Fibroblast of lung (primary cell): ENCODE data around the gene LRP1-AS. TPM values are rescaled to one million over a fixed set of nuclear protein-coding genes. Genes with fewer than 3 reads are reported as not detected.

Source experiments
- DNase-seq, 2 donors: peaks; one replicate each; pipeline versions ENCODE4 v3.0.0 to v3.0.0-alpha.2; 2010; ENCODE audit warnings: low read depth in 2 of 2
- H2AFZ ChIP-seq: 2 replicates; pipeline ENCODE4 v1.5.1; 2012; ENCODE audit warnings: low read length, control low read depth, inconsistent platforms
- H3K27ac ChIP-seq: 2 replicates; pipeline ENCODE4 v1.5.1; 2011; ENCODE audit warnings: low read length, control low read depth; ENCODE audit not compliant: insufficient read depth
- H3K27me3 ChIP-seq: 2 replicates; pipeline ENCODE4 v1.5.1; 2011; ENCODE audit warnings: mild to moderate bottlenecking, low read length; ENCODE audit not compliant: control insufficient read depth, insufficient read depth
- H3K36me3 ChIP-seq: 2 replicates; pipeline ENCODE4 v1.5.1; 2011; ENCODE audit warnings: low read length; ENCODE audit not compliant: control insufficient read depth, insufficient read depth
- H3K4me1 ChIP-seq: 2 replicates; pipeline ENCODE4 v1.5.1; 2011; ENCODE audit warnings: low read length; ENCODE audit not compliant: control insufficient read depth, insufficient read depth; ENCODE audit errors: extremely low read depth
- H3K4me2 ChIP-seq: 2 replicates; pipeline ENCODE4 v1.5.1; 2011; ENCODE audit warnings: low read length, control low read depth; ENCODE audit not compliant: insufficient read depth; ENCODE audit errors: extremely low read depth
- H3K4me3 ChIP-seq, 4 experiments: fragments of 200-600 bp in 1 of 4; sonication (generic) in 1 of 4; replicated peaks in 1 of 4; 2 replicates each; pipeline ENCODE4 v1.5.1; 2011 to 2016; ENCODE audit warnings: low read length in 4 of 4, low read depth in 3 of 4, mild to moderate bottlenecking in 3 of 4, control low read depth in 2 of 4, inconsistent platforms in 1 of 4, mixed read lengths in 1 of 4; ENCODE audit not compliant: insufficient read depth in 1 of 4; ENCODE audit errors: control extremely low read depth in 1 of 4
- H3K79me2 ChIP-seq: 2 replicates; pipeline ENCODE4 v1.5.1; 2012; ENCODE audit warnings: mild to moderate bottlenecking, low read length, inconsistent platforms; ENCODE audit not compliant: control insufficient read depth, insufficient read depth
- H3K9ac ChIP-seq: 2 replicates; pipeline ENCODE4 v1.5.1; 2011; ENCODE audit warnings: mild to moderate bottlenecking, low read length, control low read depth; ENCODE audit not compliant: insufficient read depth
- H3K9me3 ChIP-seq: 2 replicates; pipeline ENCODE4 v1.5.1; 2012; ENCODE audit warnings: low read depth, low read length; ENCODE audit not compliant: control insufficient read depth, insufficient read depth
- H4K20me1 ChIP-seq: 2 replicates; pipeline ENCODE4 v1.5.1; 2011; ENCODE audit warnings: low read length; ENCODE audit not compliant: control insufficient read depth, insufficient read depth; ENCODE audit errors: extremely low read depth
- EZH2 ChIP-seq: IDR thresholded peaks from 2 replicates; pipeline ENCODE4 v1.5.1; 2012; ENCODE audit warnings: low read length, control low read depth, mild to moderate bottlenecking; ENCODE audit errors: missing control alignments
- polyA plus RNA-seq, 2 donors: library from polyadenylated mRNA; depleted of rRNA in 1 of 2; stranded (reverse) in 1 of 2; unstranded in 1 of 2; fragments of >200 nt; gene quantifications; 2 replicates each; pipeline ENCODE4 v1.2.1, GENCODE V29; 2011 to 2012; ENCODE audit warnings: missing spikeins in 1 of 2
- total RNA-seq: library from RNA; depleted of rRNA; stranded (reverse); fragments of >200 nt; gene quantifications from 2 replicates; pipeline ENCODE4 v1.2.1, GENCODE V29; 2014
- TF ChIP-seq, protein P1 (sequence below), 2 donors: IDR thresholded peaks in 1 of 2; conservative IDR thresholded peaks in 1 of 2; 1 replicate in 1 of 2; 2 replicates in 1 of 2; pipeline ENCODE4 v1.5.1; 2011 to 2012; ENCODE audit warnings: low read length in 2 of 2, control low read depth in 1 of 2, inconsistent platforms in 1 of 2, low read depth in 1 of 2, mild to moderate bottlenecking in 1 of 2

LRP1-AS gene
- total and polyA plus RNA-seq, 2 donors (not counting 1 experiment from before 2014, with no cell fraction given) = not detected

DNA sequence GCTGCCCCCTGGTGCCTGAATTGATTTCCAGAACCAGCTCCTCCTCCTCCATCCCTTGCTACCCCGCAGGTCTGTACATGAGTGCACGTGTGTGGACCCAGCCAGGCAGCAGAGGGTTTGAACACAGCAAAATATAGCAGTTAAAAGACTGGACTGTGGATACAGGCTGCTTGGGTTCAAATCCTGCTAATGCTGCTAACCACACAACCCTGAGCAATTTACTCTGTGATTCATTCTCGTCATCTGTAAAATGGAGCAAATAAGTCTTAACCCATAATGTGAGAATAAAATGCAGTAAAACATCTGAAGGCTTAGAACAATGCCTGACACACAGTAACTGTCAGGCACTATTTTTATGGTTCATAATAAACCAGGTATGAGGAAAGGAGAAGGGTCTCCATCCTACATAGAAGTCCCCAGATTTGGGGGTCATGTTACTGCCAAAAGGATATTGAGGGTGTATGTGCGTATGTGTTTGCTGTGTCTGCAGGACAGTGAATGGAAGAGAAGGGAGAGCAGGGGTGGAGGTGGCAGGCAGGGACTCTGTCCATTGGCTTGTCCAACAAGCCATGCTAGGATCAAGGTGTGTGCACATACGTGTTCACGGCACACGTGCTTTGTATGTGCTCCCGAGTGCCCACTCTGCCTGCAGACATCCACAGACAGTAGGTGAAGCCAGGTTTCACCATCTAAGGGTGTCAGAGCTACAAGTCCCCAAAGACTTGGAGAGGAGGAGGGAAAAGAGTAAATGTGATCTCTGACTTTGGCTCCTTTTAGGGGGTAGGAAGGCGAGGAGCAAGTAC, 34.7 kb downstream of the LRP1-AS start:
- Histone ChIP-seq H2AFZ (no peak overlapping the region), H3K27ac (peak overlapping the region; percentile 98)

DNA sequence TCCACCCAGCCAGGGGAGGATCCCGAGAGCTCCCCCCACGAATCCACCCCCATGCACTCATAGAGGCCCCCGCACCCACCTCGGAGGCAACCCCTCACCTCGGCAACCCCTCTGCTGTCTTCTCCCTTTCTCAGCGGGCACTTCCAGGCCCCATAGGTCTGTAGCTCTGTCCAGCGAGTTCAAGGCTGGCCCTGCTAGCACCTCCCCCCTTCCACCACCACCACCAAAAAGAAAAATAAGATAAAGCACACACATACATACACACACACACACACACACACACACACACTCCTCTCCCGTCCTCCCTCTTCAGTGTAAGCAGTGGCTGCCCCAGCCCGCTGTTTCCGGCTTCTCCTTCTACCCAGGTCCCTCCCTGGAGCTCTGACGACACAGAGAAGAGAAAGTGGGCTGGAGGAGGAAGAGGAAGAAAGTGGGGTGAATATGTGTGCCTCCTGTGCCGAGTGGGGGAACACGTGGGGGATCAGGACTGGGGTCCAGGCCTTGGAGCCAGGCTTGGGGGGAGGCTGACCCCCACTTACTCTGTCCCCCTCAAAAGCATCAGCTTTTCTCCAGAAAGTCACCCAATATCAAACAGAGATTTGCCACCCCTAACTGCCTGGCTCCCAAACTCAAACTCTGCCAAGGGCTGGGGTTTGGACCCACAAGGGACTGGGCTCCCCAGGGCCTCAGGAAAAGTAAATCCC, 36.2 kb downstream of the LRP1-AS start, which contains the start of gene STAT6:
STAT6 (minus strand) TSS at position 332 of the 704 bp plus-strand sequence. CDS start 3,084 bp downstream, outside the sequence.
- peak within 1 kb of the TSS; percentile 99 for H3K4me2 ChIP-seq
- no peaks in the 10 kb centered on the region for H3K9me3 ChIP-seq
- DNase-seq = peak; percentile 76 to 90
- H3K27ac ChIP-seq = peak within 1 kb of the TSS; percentile 98
- no peak within 1 kb of the TSS for H2AFZ ChIP-seq
- H3K36me3 ChIP-seq = peaks cover 7% of the 10 kb centered on the region
- H3K79me2 ChIP-seq = peaks cover 21% of the 10 kb centered on the region
- H3K9ac ChIP-seq = peak within 1 kb of the TSS; percentile 79
- H3K4me1 ChIP-seq = peaks cover 6% of the 10 kb centered on the region
- H3K4me3 ChIP-seq = peak within 1 kb of the TSS; percentile 77 to 95 (median 86)
- no peak for TF ChIP-seq EZH2
- TF ChIP-seq, protein P1, sequence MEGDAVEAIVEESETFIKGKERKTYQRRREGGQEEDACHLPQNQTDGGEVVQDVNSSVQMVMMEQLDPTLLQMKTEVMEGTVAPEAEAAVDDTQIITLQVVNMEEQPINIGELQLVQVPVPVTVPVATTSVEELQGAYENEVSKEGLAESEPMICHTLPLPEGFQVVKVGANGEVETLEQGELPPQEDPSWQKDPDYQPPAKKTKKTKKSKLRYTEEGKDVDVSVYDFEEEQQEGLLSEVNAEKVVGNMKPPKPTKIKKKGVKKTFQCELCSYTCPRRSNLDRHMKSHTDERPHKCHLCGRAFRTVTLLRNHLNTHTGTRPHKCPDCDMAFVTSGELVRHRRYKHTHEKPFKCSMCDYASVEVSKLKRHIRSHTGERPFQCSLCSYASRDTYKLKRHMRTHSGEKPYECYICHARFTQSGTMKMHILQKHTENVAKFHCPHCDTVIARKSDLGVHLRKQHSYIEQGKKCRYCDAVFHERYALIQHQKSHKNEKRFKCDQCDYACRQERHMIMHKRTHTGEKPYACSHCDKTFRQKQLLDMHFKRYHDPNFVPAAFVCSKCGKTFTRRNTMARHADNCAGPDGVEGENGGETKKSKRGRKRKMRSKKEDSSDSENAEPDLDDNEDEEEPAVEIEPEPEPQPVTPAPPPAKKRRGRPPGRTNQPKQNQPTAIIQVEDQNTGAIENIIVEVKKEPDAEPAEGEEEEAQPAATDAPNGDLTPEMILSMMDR (conservative IDR thresholded peaks at IDR 0.05 in 1 of 2, IDR thresholded peaks at IDR 0.05 in 1 of 2; ENCODE audit: low read depth in 1 of 2, low read length in 2 of 2) = no peak
- no peaks in the 10 kb centered on the region for H4K20me1 ChIP-seq
- H3K27me3 ChIP-seq = no peaks in the 10 kb centered on the region

More for the DNA sequence above, 34.7 kb downstream of the LRP1-AS start:
- Histone ChIP-seq H3K27me3 (no peaks in the 10 kb centered on the region), H3K9ac (no peak overlapping the region), H4K20me1 (no peaks in the 10 kb centered on the region), H3K4me3 (peak overlapping the region in 2 of 4 experiments; percentile 88 to 95), H3K4me1 (peaks cover 6% of the 10 kb centered on the region), H3K79me2 (peaks cover 21% of the 10 kb centered on the region), H3K9me3 (no peaks in the 10 kb centered on the region), H3K4me2 (peak overlapping the region; percentile 99), H3K36me3 (no peaks in the 10 kb centered on the region)
- DNase-seq = no peak
- TF ChIP-seq, protein P1 (conservative IDR thresholded peaks at IDR 0.05 in 1 of 2, IDR thresholded peaks at IDR 0.05 in 1 of 2; ENCODE audit: low read depth in 1 of 2, low read length in 2 of 2) = peak in 1 of 2 donors; percentile 74
- TF ChIP-seq EZH2 = no peak
